Ishikawa (cell line): ENCODE results near the gene CACNG5.

Experiments used
- CEBPB ChIP-seq: IDR thresholded peaks from 2 replicates; pipeline ENCODE4 v1.6.1; 2012
- CREB1 ChIP-seq: IDR thresholded peaks from 2 replicates; pipeline ENCODE4 v1.6.1; 2012; ENCODE audit warnings: low read depth
- EGR1 ChIP-seq: IDR thresholded peaks from 2 replicates; pipeline ENCODE4 v1.6.1; 2012
- EP300 ChIP-seq: IDR thresholded peaks from 2 replicates; pipeline ENCODE4 v1.6.1; 2012; ENCODE audit warnings: borderline replicate concordance
- FOXM1 ChIP-seq: IDR thresholded peaks from 2 replicates; pipeline ENCODE4 v1.6.1; 2012; ENCODE audit warnings: low read depth, borderline replicate concordance
- NFIC ChIP-seq: IDR thresholded peaks from 2 replicates; pipeline ENCODE4 v1.6.1; 2012
- RAD21 ChIP-seq: IDR thresholded peaks from 2 replicates; pipeline ENCODE4 v1.6.1; 2012; ENCODE audit warnings: low read depth
- TAF1 ChIP-seq: IDR thresholded peaks from 2 replicates; pipeline ENCODE4 v1.6.1; 2012; ENCODE audit warnings: low read depth, mild to moderate bottlenecking
- TCF12 ChIP-seq: IDR thresholded peaks from 2 replicates; pipeline ENCODE4 v1.6.1; 2012; ENCODE audit warnings: low read depth
- TEAD4 ChIP-seq: IDR thresholded peaks from 2 replicates; pipeline ENCODE4 v1.6.1; 2012
- YY1 ChIP-seq: IDR thresholded peaks from 2 replicates; pipeline ENCODE4 v1.6.1; 2012; ENCODE audit warnings: low read depth
- ZBTB7A ChIP-seq: IDR thresholded peaks from 2 replicates; pipeline ENCODE4 v1.6.1; 2012; ENCODE audit warnings: low read depth
- TF ChIP-seq, protein P1 (sequence below): IDR thresholded peaks from 2 replicates; pipeline ENCODE4 v1.6.1; 2012
- TF ChIP-seq, protein P2 (sequence below): IDR thresholded peaks from 2 replicates; pipeline ENCODE4 v1.6.1; 2012
- TF ChIP-seq, protein P3 (sequence below): IDR thresholded peaks from 2 replicates; pipeline ENCODE4 v1.6.1; 2012; ENCODE audit warnings: low read depth, mild to moderate bottlenecking

The CACNG5 gene

DNA sequence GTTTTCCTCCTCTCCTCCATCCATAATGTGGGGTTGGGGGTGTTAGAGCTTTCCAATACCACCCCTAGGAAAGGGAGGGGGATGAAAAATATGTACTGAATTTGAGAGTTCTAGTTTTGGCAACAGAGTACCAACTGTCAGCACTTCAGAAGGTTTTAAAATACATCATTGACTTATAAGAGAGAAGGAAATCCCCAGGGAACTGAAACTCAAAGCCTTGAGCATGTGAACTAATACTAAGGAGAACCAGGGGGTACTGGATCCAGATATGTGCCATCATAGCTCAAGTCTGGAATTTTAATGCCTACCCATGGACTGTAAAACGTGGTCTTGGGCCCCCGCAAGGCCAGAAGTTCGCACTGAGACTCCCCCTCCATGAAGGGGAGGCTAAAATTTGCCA lies 15.8 kb downstream of the CACNG5 start:
- TF ChIP-seq EGR1 = no peak
- TF ChIP-seq TCF12 = no peak
- no peak for TF ChIP-seq NFIC
- TF ChIP-seq, protein P1, sequence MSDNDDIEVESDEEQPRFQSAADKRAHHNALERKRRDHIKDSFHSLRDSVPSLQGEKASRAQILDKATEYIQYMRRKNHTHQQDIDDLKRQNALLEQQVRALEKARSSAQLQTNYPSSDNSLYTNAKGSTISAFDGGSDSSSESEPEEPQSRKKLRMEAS = no peak
- no peak for TF ChIP-seq TAF1

DNA sequence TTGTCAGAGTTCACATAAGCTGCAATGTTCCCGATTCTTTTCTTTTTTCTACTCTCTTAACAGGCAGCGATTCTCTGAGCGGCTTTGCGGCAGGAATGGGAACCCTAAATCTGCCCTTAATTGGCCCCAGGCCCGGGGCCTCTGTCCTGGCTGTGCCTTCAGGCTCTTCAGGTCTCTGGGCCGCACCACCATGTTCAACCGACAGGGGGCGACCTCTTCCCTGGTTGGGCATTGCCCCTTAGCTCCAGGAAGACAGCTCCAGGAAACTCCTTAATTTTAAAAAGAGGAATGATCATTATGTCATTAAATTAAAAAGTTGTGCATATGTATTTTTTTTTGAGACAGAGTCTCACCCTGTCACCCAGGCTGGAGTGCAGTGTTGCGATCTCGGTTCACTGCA lies 20.3 kb downstream of the CACNG5 start:
- no peak for TF ChIP-seq TCF12
- TF ChIP-seq, protein P1 = no peak
- TF ChIP-seq EP300 = no peak
- TF ChIP-seq RAD21 = peak; percentile 54

DNA sequence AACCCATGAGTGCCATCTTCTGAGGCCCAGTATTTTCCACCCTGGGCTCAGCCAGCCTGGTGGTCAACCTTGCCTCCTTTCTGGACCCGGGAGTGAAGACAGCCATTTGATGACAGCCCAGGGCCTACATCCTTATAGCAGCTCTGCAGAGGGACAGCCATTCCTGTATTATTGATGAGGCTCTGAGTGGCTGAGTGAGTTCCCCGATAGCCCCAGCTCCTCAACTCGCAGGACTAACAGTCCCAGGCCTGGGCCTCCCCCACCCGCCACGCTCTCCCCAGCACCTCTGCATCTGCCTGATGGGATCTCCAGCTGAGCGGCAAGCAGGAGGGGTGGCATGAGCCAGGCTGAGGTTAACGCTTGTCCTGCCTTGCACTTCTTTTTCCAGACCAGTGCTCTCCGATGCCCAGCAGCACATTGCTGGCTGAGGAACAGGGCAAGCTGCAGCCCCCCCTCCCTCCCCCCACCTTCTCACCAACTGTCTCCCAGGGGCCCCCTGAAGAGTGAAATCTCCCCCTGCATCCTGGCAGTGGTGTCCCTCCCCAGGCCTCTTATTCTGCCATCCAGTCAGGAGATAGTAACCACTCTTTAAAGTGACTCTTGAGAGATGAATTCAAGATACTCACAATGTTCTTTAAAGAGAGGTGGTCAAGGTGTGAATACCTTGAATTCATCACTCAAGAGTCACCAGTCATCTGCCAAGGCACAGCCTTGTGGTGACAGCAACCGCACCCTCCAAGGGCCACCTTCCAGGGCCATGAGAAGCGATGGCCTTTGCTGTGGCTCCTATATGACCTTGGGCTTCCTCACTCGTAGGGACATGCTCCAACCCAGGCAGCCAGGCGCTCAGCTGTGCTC lies 23.5 kb downstream of the CACNG5 start:
- TF ChIP-seq EGR1 (no peak), RAD21 (no peak), CEBPB (no peak), CREB1 (no peak), FOXM1 (no peak), TAF1 (no peak), EP300 (no peak), TEAD4 (no peak), YY1 (no peak)
- TF ChIP-seq, protein P1 = no peak
- TF ChIP-seq, protein P2, sequence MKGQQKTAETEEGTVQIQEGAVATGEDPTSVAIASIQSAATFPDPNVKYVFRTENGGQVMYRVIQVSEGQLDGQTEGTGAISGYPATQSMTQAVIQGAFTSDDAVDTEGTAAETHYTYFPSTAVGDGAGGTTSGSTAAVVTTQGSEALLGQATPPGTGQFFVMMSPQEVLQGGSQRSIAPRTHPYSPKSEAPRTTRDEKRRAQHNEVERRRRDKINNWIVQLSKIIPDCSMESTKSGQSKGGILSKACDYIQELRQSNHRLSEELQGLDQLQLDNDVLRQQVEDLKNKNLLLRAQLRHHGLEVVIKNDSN = no peak

DNA sequence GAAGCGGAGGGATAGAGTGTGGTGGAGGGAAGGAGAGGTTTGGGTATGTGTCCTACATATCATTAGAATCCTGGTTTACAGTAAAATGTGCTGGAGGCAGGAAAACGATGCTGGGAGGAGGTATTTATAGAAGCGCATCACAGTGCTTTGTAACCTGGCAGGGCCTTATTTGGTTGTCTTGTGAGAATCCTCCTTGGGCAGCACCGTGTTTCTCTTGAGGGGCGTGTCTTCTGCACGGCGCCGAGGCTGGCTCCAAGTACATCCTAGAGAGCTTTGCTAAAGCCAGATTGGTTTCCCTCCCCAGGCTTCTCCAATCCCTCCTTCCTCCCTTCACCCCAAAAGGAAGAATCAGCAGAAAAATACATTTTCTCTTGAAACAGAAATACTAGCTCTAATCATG lies 24.4 kb downstream of the CACNG5 start:
- TF ChIP-seq, protein P2 = no peak
- TF ChIP-seq, protein P1 = no peak
- TF ChIP-seq EP300 (no peak), EGR1 (no peak)

DNA sequence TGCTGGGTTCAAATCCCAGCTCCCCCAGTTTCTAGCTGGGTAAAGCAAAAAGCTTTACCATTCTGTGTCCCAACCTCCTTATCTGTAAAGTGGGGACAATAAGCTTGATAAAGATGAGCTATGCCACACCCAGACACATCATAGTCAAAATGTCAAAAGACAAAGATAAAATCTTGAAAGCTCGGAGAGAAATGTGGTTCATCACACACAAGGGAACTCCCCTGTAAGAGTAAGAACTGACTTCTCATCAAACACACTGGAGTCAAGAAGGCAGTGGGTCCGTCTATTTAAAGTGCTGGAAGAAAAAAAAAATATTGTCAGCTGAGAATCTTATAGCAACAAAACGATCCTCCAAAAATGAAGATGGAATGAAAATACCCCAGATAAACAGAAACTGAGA lies 25.3 kb downstream of the CACNG5 start:
- TF ChIP-seq TEAD4 = no peak
- no peak for TF ChIP-seq NFIC
- TF ChIP-seq TAF1 = no peak
- no peak for TF ChIP-seq ZBTB7A
- TF ChIP-seq YY1 = no peak
- TF ChIP-seq CREB1 = no peak
- TF ChIP-seq, protein P1 = no peak
- TF ChIP-seq, protein P2 = no peak
- TF ChIP-seq EGR1 = no peak
- TF ChIP-seq TCF12 = no peak
- no peak for TF ChIP-seq EP300
- no peak for TF ChIP-seq FOXM1
- TF ChIP-seq CEBPB = no peak

DNA sequence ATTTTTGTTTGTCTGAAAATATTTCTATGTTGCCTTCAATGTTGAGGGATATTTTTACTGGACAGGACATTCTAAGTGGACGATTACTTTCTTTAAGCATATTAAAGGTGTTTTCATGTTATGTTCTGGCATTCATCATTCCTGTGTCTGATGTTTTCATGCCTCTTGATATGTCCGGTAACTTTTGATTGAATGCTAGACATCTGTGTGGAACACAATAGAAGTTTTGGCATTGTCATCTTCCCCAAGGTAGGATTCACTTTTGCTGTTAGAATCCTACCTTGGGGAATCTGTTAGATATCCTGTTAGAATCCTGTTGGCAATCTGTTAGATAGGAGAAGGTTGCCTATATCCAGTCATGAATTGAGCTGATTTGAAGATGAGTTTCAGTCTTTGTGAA lies 28.9 kb downstream of the CACNG5 start:
- no peak for TF ChIP-seq ZBTB7A
- TF ChIP-seq CEBPB = no peak

DNA sequence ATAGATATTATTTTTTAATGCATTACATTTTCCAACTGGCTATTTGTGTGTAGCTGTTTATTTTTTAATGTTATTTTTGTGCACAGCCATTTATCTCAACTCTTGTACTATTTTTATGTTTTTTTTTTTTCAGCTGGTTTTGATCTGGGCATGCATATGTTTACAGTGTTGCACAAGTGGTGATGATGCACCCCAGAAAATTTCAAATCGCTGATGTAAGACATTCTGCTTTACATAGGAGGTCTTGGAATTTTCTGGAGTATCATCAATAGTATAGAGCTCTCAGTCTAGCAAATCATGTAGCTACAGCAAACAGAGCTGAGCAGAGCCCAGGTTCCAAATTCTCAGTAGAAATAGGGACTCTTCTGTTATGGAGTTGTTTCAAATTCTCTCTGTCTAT lies 30.2 kb downstream of the CACNG5 start:
- TF ChIP-seq, protein P1 = no peak
- TF ChIP-seq RAD21 (no peak), NFIC (no peak), ZBTB7A (no peak)

DNA sequence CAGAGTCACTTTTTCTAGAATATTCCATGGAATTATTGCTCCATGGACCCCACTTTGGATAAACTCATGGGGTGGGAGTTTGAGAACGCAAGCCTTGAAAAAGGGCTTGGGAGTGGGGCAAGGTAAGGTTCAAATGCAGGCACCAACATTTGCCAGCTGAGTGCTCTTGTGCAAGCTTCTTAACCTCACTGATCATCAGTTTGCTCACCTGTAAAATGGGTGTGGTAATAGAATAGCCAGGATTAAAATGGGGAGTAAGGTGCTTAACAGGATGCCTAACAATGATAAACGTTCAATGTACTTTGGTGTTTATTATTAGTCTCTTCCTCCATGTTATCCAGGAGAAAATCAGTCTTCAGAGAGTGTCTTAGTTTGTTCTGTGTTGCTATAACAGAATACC lies 39.0 kb downstream of the CACNG5 start:
- TF ChIP-seq ZBTB7A (no peak), EGR1 (no peak), CREB1 (no peak), FOXM1 (no peak), YY1 (no peak), RAD21 (no peak), TAF1 (no peak), EP300 (no peak), TEAD4 (no peak), NFIC (no peak), CEBPB (no peak), TCF12 (no peak)
- TF ChIP-seq, protein P3, sequence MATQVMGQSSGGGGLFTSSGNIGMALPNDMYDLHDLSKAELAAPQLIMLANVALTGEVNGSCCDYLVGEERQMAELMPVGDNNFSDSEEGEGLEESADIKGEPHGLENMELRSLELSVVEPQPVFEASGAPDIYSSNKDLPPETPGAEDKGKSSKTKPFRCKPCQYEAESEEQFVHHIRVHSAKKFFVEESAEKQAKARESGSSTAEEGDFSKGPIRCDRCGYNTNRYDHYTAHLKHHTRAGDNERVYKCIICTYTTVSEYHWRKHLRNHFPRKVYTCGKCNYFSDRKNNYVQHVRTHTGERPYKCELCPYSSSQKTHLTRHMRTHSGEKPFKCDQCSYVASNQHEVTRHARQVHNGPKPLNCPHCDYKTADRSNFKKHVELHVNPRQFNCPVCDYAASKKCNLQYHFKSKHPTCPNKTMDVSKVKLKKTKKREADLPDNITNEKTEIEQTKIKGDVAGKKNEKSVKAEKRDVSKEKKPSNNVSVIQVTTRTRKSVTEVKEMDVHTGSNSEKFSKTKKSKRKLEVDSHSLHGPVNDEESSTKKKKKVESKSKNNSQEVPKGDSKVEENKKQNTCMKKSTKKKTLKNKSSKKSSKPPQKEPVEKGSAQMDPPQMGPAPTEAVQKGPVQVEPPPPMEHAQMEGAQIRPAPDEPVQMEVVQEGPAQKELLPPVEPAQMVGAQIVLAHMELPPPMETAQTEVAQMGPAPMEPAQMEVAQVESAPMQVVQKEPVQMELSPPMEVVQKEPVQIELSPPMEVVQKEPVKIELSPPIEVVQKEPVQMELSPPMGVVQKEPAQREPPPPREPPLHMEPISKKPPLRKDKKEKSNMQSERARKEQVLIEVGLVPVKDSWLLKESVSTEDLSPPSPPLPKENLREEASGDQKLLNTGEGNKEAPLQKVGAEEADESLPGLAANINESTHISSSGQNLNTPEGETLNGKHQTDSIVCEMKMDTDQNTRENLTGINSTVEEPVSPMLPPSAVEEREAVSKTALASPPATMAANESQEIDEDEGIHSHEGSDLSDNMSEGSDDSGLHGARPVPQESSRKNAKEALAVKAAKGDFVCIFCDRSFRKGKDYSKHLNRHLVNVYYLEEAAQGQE = no peak
- TF ChIP-seq, protein P2 = no peak
- TF ChIP-seq, protein P1 = no peak
